GM13976 (cell line): Measurements from ENCODE around the gene DIPK1B.
A peak's percentile ranks its signal among the peaks of the same experiment; 100 is the strongest.
"Not testable (repeated sequence)": the region's sequence is repeated elsewhere in the genome, so short reads cannot be mapped to it uniquely, and the experiment has no call there.

ENCODE experiments used
- DNase-seq: peaks from one replicate; pipeline ENCODE4 v3.0.0; 2012; ENCODE audit warnings: low spot score
- in situ Hi-C: fragments of 300-500 bp; cut with MboI; formaldehyde crosslinking; loops from one replicate; pipeline ENCODE4 v1.12.0; 2022; ENCODE audit warnings: low sequenced_read_pairs, mixed read lengths, inconsistent platforms; ENCODE audit not compliant: unreplicated experiment
- TF ChIP-seq, protein P1 (sequence below): IDR thresholded peaks from 2 replicates; pipeline ENCODE4 v1.5.1; 2012; ENCODE audit warnings: borderline replicate concordance, mild to moderate bottlenecking; ENCODE audit not compliant: insufficient read depth; ENCODE audit errors: extremely low read depth, missing control alignments, control extremely low read depth

Gene DIPK1B

DNA sequence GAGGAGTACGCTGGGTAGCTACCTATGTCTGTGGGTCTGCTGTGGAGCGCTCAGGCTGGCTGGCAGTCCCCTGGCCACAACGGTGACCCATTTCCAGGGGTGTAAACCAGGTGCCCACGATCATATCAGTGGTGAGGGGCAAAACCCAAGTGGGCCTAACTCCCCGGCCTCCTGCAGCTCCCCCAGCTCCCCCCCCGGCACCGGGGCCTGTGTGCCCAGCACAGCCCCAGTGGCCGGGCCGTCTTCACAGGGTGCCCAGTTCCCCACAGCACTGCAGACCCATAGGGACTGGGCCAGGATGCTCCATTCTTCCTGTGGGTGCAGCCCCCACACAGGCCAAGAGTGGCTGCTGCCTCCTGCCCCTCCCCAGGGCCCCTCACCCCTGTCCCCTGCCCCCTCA lies 46.6 kb downstream of the DIPK1B start:
- TF ChIP-seq, protein P1, sequence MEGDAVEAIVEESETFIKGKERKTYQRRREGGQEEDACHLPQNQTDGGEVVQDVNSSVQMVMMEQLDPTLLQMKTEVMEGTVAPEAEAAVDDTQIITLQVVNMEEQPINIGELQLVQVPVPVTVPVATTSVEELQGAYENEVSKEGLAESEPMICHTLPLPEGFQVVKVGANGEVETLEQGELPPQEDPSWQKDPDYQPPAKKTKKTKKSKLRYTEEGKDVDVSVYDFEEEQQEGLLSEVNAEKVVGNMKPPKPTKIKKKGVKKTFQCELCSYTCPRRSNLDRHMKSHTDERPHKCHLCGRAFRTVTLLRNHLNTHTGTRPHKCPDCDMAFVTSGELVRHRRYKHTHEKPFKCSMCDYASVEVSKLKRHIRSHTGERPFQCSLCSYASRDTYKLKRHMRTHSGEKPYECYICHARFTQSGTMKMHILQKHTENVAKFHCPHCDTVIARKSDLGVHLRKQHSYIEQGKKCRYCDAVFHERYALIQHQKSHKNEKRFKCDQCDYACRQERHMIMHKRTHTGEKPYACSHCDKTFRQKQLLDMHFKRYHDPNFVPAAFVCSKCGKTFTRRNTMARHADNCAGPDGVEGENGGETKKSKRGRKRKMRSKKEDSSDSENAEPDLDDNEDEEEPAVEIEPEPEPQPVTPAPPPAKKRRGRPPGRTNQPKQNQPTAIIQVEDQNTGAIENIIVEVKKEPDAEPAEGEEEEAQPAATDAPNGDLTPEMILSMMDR: no peak
- in situ Hi-C loops: no loop called here

DNA sequence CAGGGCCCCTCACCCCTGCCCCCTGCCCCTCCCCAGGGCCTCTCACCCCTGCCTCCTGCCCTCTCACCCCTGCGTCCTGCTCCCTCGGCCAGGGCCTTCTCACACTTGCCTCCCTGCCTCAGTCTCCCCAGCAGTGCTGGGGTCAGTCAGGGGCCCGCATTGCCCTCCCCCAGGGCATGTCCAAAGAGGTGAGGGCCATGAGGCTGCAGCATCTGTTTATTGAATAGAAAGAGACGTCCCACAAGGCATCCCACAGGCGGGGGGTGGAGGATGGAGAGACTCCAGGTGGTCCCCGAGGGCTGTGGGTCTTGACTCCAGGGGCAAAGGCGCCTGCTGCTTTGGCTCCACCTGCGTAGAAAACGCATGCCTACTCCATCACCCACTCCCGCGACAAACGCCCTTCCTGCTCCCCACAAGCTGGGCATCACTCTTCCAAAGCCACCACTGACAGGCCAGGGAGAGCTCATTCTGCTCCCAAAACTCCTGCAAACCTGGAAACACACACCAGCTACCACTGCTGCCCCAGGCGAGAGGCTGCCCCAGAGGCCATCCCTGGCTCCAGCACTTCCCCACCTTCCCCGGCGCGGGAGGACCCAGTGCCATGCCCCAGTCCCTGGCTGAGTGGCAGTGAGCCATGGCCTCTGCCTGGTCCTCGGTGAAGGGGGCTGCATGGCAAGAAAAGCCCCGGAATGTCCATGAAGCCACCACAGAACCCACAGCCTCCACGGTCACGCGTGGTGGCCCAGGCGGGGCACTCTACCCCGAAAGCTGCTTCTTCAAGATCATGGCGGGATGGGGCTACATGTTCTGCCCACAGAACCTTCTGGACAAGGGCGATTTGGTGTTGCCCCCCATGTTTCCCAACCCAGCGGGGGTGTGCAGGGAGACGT lies 47.3 kb downstream of the DIPK1B start:
- TF ChIP-seq, protein P1: no peak
- DNase-seq: no peak
- in situ Hi-C loops: no loop called here

More for the DNA sequence above, 46.6 kb downstream of the DIPK1B start:
- no peak for DNase-seq

DNA sequence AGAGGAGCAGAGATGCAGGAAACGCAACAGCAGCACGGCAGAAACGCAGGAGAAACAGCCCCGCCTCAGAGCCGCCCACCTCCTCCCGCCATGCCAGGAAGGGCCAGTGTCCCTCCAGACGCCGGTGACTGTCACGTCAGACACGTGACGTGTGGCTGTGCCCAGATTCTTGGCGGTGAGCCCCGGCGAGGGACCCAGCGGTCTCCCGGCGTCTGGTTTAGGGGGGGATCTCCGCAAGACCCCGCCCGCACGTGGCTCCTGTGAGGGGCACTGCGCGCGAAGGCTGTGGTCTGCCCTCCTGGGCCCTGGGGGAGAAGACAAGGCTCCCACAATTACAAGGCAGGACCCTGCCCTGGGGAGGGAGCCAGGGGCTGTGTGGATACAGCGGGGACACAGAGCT lies 48.1 kb downstream of the DIPK1B start:
- TF ChIP-seq, protein P1: no peak
- no peak for DNase-seq
- in situ Hi-C loops: no loop called here

DNA sequence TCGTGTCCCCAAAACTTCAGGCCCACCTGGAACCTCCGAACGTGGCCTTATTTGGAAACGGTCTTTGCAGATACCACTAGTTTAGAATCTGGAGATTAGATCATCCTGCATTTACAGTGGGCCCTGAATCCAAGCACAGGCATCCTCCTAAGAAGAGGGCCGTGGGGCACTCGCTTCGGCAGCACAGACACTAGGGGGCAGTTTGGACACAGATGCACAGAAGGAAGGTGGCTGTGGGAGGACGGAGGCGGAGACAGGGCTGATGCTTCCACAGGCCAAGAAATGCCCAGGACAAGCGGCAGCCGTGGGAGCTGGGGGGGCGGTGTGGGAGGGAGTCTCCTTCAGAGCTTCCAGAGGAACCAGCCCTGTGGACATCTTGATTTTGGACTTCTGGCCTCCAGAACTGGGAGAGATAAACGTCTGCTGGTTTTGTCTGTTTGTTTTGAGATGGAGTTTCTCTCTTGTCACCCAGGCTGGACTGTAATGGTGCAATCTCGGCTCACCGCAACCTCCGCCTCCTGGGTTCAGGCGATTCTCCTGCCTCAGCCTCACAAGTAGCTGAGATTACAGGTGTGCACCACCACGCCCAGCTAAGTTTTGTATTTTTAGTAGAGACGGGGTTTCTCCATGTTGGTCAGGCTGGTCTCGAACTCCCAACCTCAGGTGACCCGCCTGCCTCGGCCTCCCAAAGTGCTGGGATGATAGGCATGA lies 48.6 kb downstream of the DIPK1B start:
- in situ Hi-C loops: not testable (repeated sequence)
- peak; percentile 67 for DNase-seq
- TF ChIP-seq, protein P1: peak; percentile 55

DNA sequence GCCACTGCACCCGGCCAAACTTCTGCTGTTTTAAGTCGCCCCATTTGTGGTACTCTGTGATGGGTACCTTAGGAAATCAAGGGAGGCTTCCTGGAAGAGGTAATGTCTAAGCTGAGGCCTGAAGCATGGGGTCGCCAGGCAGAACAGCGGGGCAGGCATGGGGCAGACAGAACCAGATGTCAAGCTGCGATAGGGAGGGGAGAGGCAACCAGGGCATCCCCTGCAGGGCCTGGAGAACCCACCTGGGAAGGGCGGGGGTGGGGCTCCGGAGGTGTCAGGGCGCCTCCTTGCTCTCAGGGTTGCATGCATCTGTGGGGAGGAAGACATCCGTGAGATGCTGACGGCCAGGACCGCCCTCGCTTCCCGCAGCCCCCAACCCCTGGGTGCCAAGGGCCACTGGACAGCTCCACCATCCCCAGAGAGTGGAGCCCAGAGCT lies 49.2 kb downstream of the DIPK1B start:
- TF ChIP-seq, protein P1: no peak
- in situ Hi-C loops: no loop called here
- DNase-seq: no peak

DNA sequence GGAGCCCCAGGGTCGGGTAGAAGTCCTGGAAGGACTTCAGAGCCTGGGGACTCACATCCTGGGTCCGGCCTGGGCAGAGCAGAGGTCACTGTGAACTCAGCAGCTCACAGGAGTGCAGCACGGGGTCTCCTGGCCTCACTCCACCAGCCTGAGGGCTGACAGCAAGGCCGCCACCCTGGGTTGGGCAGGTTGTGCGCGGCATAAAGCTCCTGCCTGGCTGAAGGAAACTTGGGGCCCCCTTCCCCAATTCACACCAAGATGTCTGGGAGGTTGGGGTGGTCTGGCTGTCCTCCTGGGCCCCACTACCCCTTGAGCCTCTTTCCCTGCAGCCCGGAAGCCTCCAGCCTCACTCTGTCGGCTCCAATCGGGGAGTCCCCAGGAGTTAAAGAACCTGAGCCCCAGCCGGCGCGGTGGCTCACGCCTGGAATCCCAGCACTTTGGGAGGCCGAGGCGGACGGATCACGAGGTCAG lies 49.9 kb downstream of the DIPK1B start:
- in situ Hi-C loops: no loop called here
- no peak for DNase-seq
- TF ChIP-seq, protein P1: no peak
